Colonic mucosa (tissue), 4 donors: ENCODE measurements around the gene APCDD1L. TPM values are rescaled to one million over a fixed set of nuclear protein-coding genes. Genes with fewer than 3 reads are reported as not detected.
A peak's percentile ranks its signal among the peaks of the same experiment; 100 is the strongest.

ENCODE experiments used
- DNase-seq: peaks from one replicate; pipeline ENCODE4 v3.0.0-alpha.2; 2020
- H3K27ac ChIP-seq: fragments of 200-600 bp; one replicate; pipeline ENCODE4 v1.8.0; 2021
- H3K27me3 ChIP-seq: fragments of 200-600 bp; one replicate; pipeline ENCODE4 v1.8.0; 2021
- H3K36me3 ChIP-seq: fragments of 200-600 bp; one replicate; pipeline ENCODE4 v1.8.0; 2021
- H3K4me1 ChIP-seq: fragments of 200-600 bp; one replicate; pipeline ENCODE4 v1.8.0; 2021; ENCODE audit warnings: mild to moderate bottlenecking
- H3K4me3 ChIP-seq: fragments of 200-600 bp; one replicate; pipeline ENCODE4 v1.8.0; 2021
- H3K9ac ChIP-seq, 2 donors: one replicate each; pipeline ENCODE4 v1.7.0; 2013; ENCODE audit warnings: control low read depth in 2 of 2, low read depth in 2 of 2, low read length in 2 of 2
- H3K9me3 ChIP-seq: fragments of 200-600 bp; one replicate; pipeline ENCODE4 v1.8.0; 2021
- intact Hi-C: fragments of 100-400 bp; cut with DNase I; formaldehyde crosslinking; loops from one replicate; pipeline ENCODE4 v1.14.1; 2022
- total RNA-seq, 2 donors: library from RNA; stranded (reverse); fragmentation: NEBNext Ultra II Directional in 1 of 2; extraction: Animal tissue kit (Norgen Biotek cat#: 25700) in 1 of 2; gene quantifications; one replicate each; pipeline ENCODE4 v1.2.1, GENCODE V29; 2021
- TF ChIP-seq, protein P1 (sequence below): fragments of 200-600 bp; IDR thresholded peaks from one replicate; pipeline ENCODE4 v1.8.0; 2022; ENCODE audit warnings: antibody characterized with exemption, mild to moderate bottlenecking
- donor health status: healthy.
- donor health status: DM: no; HTN: no; CAD: no.
- donor health status: DM: no; HTN: no; CAD: no.

Gene APCDD1L
- total RNA-seq, 2 donors from 2014 or later = 0.32 to 1.0 TPM

DNA sequence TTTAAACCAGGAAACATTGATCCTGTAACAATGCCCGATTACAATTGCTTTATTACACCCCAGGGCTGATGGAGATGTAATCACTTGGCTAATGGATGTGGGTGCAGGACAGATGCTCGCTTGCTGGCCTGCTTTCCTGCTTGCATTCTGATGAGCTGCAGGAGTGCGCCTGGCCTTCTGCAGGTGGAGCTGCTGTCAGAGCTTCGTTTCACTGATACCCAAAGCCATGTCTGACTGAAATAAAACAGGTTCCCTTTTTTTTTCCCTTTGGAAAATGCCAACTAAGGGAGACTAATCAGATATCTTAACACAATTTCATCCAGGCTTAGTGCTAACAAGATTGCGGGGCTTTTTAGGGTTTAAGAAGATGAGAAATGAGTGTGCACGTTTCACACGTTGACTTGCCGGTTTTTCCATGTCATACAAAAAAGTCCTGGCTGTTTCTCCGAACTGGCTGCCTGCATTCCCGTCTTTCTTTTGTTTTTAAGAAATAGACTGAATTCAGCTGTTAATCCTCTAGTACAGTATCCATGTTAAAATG is 65.4 kb downstream of the APCDD1L start:
- H3K9me3 ChIP-seq = no peaks in the 10 kb centered on the region
- H3K27ac ChIP-seq = no peak overlapping the region
- intact Hi-C loops = loop anchor here (5.0 kb wide), 2 partner anchors 57 to 212 kb away; no protein-coding TSS in a partner anchor
- H3K27me3 ChIP-seq = no peaks in the 10 kb centered on the region
- no peak overlapping the region for H3K9ac ChIP-seq
- H3K36me3 ChIP-seq = no peaks in the 10 kb centered on the region
- H3K4me3 ChIP-seq = no peak overlapping the region
- H3K4me1 ChIP-seq = no peaks in the 10 kb centered on the region
- no peak for DNase-seq
- TF ChIP-seq, protein P1, sequence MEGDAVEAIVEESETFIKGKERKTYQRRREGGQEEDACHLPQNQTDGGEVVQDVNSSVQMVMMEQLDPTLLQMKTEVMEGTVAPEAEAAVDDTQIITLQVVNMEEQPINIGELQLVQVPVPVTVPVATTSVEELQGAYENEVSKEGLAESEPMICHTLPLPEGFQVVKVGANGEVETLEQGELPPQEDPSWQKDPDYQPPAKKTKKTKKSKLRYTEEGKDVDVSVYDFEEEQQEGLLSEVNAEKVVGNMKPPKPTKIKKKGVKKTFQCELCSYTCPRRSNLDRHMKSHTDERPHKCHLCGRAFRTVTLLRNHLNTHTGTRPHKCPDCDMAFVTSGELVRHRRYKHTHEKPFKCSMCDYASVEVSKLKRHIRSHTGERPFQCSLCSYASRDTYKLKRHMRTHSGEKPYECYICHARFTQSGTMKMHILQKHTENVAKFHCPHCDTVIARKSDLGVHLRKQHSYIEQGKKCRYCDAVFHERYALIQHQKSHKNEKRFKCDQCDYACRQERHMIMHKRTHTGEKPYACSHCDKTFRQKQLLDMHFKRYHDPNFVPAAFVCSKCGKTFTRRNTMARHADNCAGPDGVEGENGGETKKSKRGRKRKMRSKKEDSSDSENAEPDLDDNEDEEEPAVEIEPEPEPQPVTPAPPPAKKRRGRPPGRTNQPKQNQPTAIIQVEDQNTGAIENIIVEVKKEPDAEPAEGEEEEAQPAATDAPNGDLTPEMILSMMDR = no peak

- Histone ChIP-seq H3K27ac (no peak overlapping the region), H3K4me3 (no peak overlapping the region), H3K36me3 (no peaks in the 10 kb centered on the region), H3K4me1 (no peaks in the 10 kb centered on the region), H3K9me3 (no peaks in the 10 kb centered on the region), H3K27me3 (no peaks in the 10 kb centered on the region), H3K9ac (no peak overlapping the region)
- intact Hi-C loops = loop anchor here (5.0 kb wide), 2 partner anchors 57 to 212 kb away; no protein-coding TSS in a partner anchor
- TF ChIP-seq, protein P1 = no peak
- DNase-seq = no peak
These were observed 66.2 kb downstream of the APCDD1L start for GRCh38 chr20:58448958-58449357.

- TF ChIP-seq, protein P1 = peak; percentile 53
- Histone ChIP-seq H3K27ac (no peak overlapping the region), H3K4me1 (no peaks in the 10 kb centered on the region), H3K9ac (no peak overlapping the region), H3K27me3 (no peaks in the 10 kb centered on the region), H3K36me3 (no peaks in the 10 kb centered on the region), H3K9me3 (no peaks in the 10 kb centered on the region), H3K4me3 (no peak overlapping the region)
- peak; percentile 53 for DNase-seq
- intact Hi-C loops = loop anchor here (5.0 kb wide), 2 partner anchors 55 to 210 kb away; no protein-coding TSS in a partner anchor
These were observed 67.4 kb downstream of the APCDD1L start for GRCh38 chr20:58447511-58448391.

DNA sequence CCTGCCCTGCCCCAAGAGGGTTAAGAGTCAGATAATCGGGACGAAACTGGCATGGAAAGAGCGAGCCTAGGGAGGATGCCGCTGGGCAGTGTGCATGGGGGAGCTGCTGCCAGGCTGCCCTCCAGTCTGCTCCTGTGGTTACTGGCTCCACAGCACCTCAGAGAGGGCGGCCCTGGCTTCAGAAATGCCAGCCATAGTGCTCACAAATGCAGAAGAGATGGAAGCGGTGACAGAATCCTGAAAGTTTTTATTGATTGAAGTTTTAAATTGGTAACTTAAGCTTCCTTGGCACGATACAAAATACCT is 68.3 kb downstream of the APCDD1L start:
- Histone ChIP-seq H3K4me3 (no peak overlapping the region), H3K36me3 (no peaks in the 10 kb centered on the region), H3K27ac (no peak overlapping the region), H3K27me3 (no peaks in the 10 kb centered on the region), H3K4me1 (no peaks in the 10 kb centered on the region), H3K9ac (no peak overlapping the region), H3K9me3 (no peaks in the 10 kb centered on the region)
- intact Hi-C loops = loop anchor here (5.0 kb wide), 2 partner anchors 55 to 210 kb away; no protein-coding TSS in a partner anchor
- TF ChIP-seq, protein P1 = no peak
- no peak for DNase-seq

DNA sequence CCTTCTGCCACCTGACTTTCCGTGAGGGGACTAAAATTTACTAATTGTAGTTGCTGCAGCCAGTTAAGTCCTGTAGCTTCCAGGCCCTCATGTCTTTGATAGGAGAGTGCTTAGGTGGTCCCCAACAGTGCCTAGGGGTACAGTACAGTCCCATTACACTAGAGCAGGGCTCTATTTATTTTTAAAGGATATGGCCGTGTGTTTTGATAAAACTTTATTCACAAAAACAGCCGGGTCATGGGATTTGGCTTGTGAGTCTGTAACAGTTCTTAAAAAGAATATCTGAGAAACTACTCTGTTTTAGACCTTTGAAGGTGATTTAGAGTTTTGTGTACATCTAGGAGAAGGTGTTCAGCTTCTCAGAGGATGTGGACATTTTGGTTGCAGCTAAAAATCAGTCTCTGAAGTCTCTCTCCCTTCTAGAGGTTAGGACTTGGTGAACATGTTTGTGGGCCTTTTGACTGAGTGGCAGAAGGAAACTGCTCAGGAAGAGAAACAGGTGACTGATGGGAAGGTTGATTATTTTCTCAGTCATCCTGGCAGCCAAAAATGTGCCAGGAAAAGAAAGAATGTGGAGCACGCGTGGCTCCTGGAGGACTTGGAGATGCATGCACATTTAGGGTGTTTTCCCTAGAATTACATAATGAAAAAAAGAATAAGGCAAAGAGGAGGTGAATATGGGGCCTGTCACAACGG is 68.8 kb downstream of the APCDD1L start:
- TF ChIP-seq, protein P1 = no peak
- Histone ChIP-seq H3K9me3 (no peaks in the 10 kb centered on the region), H3K4me3 (no peak overlapping the region), H3K4me1 (no peaks in the 10 kb centered on the region), H3K9ac (no peak overlapping the region), H3K36me3 (no peaks in the 10 kb centered on the region), H3K27ac (no peak overlapping the region), H3K27me3 (no peaks in the 10 kb centered on the region)
- intact Hi-C loops = loop anchor here (5.0 kb wide), 2 partner anchors 54 to 209 kb away; no protein-coding TSS in a partner anchor
- no peak for DNase-seq
